SK-N-SH (cell line): ENCODE results near the gene CDKL5. TPM values are rescaled to one million over a fixed set of nuclear protein-coding genes. Genes with fewer than 3 reads are reported as not detected.

Source experiments
- CTCF ChIA-PET: fragments of 300-600, 350-600 bp; formaldehyde crosslinking; extraction: SDS; loops from one replicate; lab custom pipeline; 2021; lab: Yijun Ruan, JAX
- POLR2A ChIA-PET: fragments of 350-600 bp; sonication (Branson Sonifier 250); formaldehyde crosslinking; extraction: SDS; loops from one replicate; lab custom pipeline; 2020; ENCODE audit warnings: antibody characterized with exemption, inconsistent platforms; lab: Yijun Ruan, JAX
- DNase-seq: peaks from one replicate; pipeline ENCODE4 v3.0.0; 2012
- H2AFZ ChIP-seq: fragments of 200-600 bp; sonication (generic); 2 replicates; pipeline ENCODE4 v1.8.1; 2016; ENCODE audit warnings: antibody characterized with exemption, mild to moderate bottlenecking, low read depth
- H3F3A ChIP-seq: fragments of 200-600 bp; sonication (generic); replicated peaks from 2 replicates; pipeline ENCODE3; 2016; ENCODE audit warnings: antibody characterized with exemption, mild to moderate bottlenecking; ENCODE audit not compliant: insufficient read depth
- H3K27ac ChIP-seq, 2 experiments: fragments of 200-500 bp in 1 of 2; fragments of 200-600 bp in 1 of 2; sonication (Bioruptor generic) in 1 of 2; sonication (generic), shearing (Covaris generic) in 1 of 2; 2 replicates each; pipeline versions ENCODE4 v1.5.1 to v1.6.1; 2014 to 2016; ENCODE audit warnings: low read depth in 2 of 2, inconsistent platforms in 1 of 2, low read length in 1 of 2, mild to moderate bottlenecking in 1 of 2, mixed read lengths in 1 of 2
- H3K27me3 ChIP-seq: fragments of 200-600 bp; sonication (generic), shearing (Covaris generic); 2 replicates; pipeline ENCODE4 v1.6.1; 2016; ENCODE audit warnings: mixed run types; ENCODE audit not compliant: insufficient read depth
- H3K36me3 ChIP-seq, 2 experiments: fragments of 200-500 bp in 1 of 2; fragments of 200-600 bp in 1 of 2; sonication (Bioruptor generic) in 1 of 2; sonication (generic) in 1 of 2; replicated peaks in 1 of 2; 2 replicates each; pipeline versions ENCODE3 to v1.5.1; 2014 to 2016; ENCODE audit warnings: low read length in 1 of 2, mild to moderate bottlenecking in 1 of 2; ENCODE audit not compliant: insufficient read depth in 2 of 2, control insufficient read depth in 1 of 2
- H3K4me1 ChIP-seq, 2 experiments: fragments of 200-500 bp in 1 of 2; fragments of 200-600 bp in 1 of 2; sonication (Bioruptor generic) in 1 of 2; sonication (generic), shearing (Covaris generic) in 1 of 2; 2 replicates each; pipeline versions ENCODE4 v1.5.1 to v1.6.1; 2014 to 2016; ENCODE audit warnings: low read depth in 1 of 2, low read length in 1 of 2, mixed run types in 1 of 2; ENCODE audit not compliant: insufficient read depth in 2 of 2, control insufficient read depth in 1 of 2
- H3K4me2 ChIP-seq: fragments of 200-600 bp; sonication (generic), shearing (Covaris generic); 2 replicates; pipeline ENCODE4 v1.6.1; 2017; ENCODE audit warnings: mixed run types
- H3K4me3 ChIP-seq, 2 experiments: fragments of 200-500 bp in 1 of 2; fragments of 200-600 bp in 1 of 2; sonication (Bioruptor generic) in 1 of 2; sonication (generic), shearing (Covaris generic) in 1 of 2; 2 replicates each; pipeline versions ENCODE4 v1.5.1 to v1.8.1; 2014 to 2016; ENCODE audit warnings: low read depth in 2 of 2, inconsistent platforms in 1 of 2, low read length in 1 of 2, mild to moderate bottlenecking in 1 of 2, mixed read lengths in 1 of 2, moderate library complexity in 1 of 2
- H3K79me2 ChIP-seq: fragments of 200-600 bp; sonication (generic); 2 replicates; pipeline ENCODE4 v1.8.1; 2017; ENCODE audit warnings: mild to moderate bottlenecking; ENCODE audit not compliant: insufficient read depth
- H3K9ac ChIP-seq: fragments of 200-600 bp; sonication (generic); 2 replicates; pipeline ENCODE4 v1.6.1; 2017; ENCODE audit warnings: mixed run types
- H3K9me2 ChIP-seq: fragments of 200-600 bp; sonication (generic); 2 replicates; pipeline ENCODE4 v1.6.1; 2017; ENCODE audit warnings: mixed run types
- H3K9me3 ChIP-seq: fragments of 200-600 bp; sonication (generic); 2 replicates; pipeline ENCODE4 v1.6.1; 2017; ENCODE audit warnings: mixed run types, mild to moderate bottlenecking, moderate library complexity
- H4K20me1 ChIP-seq: fragments of 200-600 bp; sonication (generic); 2 replicates; pipeline ENCODE4 v1.6.1; 2017; ENCODE audit warnings: mild to moderate bottlenecking, mixed run types; ENCODE audit not compliant: insufficient read depth
- CHD2 ChIP-seq: fragments of 150-350 bp; IDR thresholded peaks from 2 replicates; pipeline ENCODE4 v1.6.1; 2018; ENCODE audit warnings: low read length; ENCODE audit not compliant: partially characterized antibody
- ELF1 ChIP-seq: IDR thresholded peaks from 2 replicates; pipeline ENCODE4 v1.4.0; 2012
- EZH2phosphoT487 ChIP-seq: fragments of 200-600 bp; sonication (generic); IDR thresholded peaks from 2 replicates; pipeline ENCODE4 v1.6.1; 2017; ENCODE audit warnings: low read depth, mixed run types, mild to moderate bottlenecking, antibody characterized with exemption, moderate library complexity, borderline replicate concordance
- FOSL2 ChIP-seq: IDR thresholded peaks from 2 replicates; pipeline ENCODE4 v1.4.0; 2012; ENCODE audit warnings: low read depth, mild to moderate bottlenecking, moderate library complexity, borderline replicate concordance
- GATA2 ChIP-seq: sonication (generic); formaldehyde crosslinking; IDR thresholded peaks from 2 replicates; pipeline ENCODE4 v1.5.0; 2020; ENCODE audit warnings: mild to moderate bottlenecking, missing genetic modification reagents
- NRF1 ChIP-seq: IDR thresholded peaks from 2 replicates; pipeline ENCODE4 v1.6.1; 2012; ENCODE audit warnings: low read depth, mild to moderate bottlenecking, low read length
- POLR2AphosphoS5 ChIP-seq: IDR thresholded peaks from 2 replicates; pipeline ENCODE4 v1.6.1; 2012; ENCODE audit warnings: low read depth, low read length
- RCOR1 ChIP-seq: fragments of 150-350 bp; IDR thresholded peaks from 2 replicates; pipeline ENCODE4 v1.6.1; 2017; ENCODE audit warnings: antibody characterized with exemption, low read length
- RFX5 ChIP-seq: IDR thresholded peaks from 2 replicates; pipeline ENCODE4 v1.6.1; 2012; ENCODE audit warnings: mild to moderate bottlenecking, improper control_type of control experiment, low read length
- RXRA ChIP-seq: IDR thresholded peaks from 2 replicates; pipeline ENCODE4 v1.4.0; 2012; ENCODE audit warnings: low read depth, mild to moderate bottlenecking, borderline replicate concordance
- SIN3A ChIP-seq: IDR thresholded peaks from 2 replicates; pipeline ENCODE4 v1.6.1; 2012; ENCODE audit warnings: low read depth, mild to moderate bottlenecking, low read length, moderate library complexity, borderline replicate concordance
- TEAD4 ChIP-seq: IDR thresholded peaks from 2 replicates; pipeline ENCODE4 v1.4.0; 2012; ENCODE audit warnings: mild to moderate bottlenecking, borderline replicate concordance; ENCODE audit not compliant: insufficient read depth
- YY1 ChIP-seq: IDR thresholded peaks from 2 replicates; pipeline ENCODE4 v1.4.0; 2012; ENCODE audit warnings: low read depth, mild to moderate bottlenecking
- WGBS: methylation state at CpG from one replicate; pipeline ENCODE4 v1.1.6; 2017; ENCODE audit warnings: low lambda C conversion rate; 5-methylcytosine and 5-hydroxymethylcytosine counted together
- polyA plus RNA-seq, 3 experiments: library from polyadenylated mRNA; depleted of rRNA; stranded (reverse); fragments of >200 nt; gene quantifications; 2 replicates each; pipeline ENCODE4 v1.2.3, GENCODE V29; 2012
- TF ChIP-seq, protein P1 (sequence below): IDR thresholded peaks from 2 replicates; pipeline ENCODE4 v1.4.0; 2012; ENCODE audit warnings: low read depth
- TF ChIP-seq, protein P2 (sequence below): IDR thresholded peaks from 2 replicates; pipeline ENCODE4; 2012
- TF ChIP-seq, protein P3 (sequence below): fragments of 150-350 bp; IDR thresholded peaks from 2 replicates; pipeline ENCODE4 v1.6.1; 2017; ENCODE audit warnings: antibody characterized with exemption, low read length, low read depth, borderline replicate concordance

Gene CDKL5
- polyA plus RNA-seq, 1 of the 3 experiments (the other 2 are of a cell fraction): 1.3 TPM

DNA sequence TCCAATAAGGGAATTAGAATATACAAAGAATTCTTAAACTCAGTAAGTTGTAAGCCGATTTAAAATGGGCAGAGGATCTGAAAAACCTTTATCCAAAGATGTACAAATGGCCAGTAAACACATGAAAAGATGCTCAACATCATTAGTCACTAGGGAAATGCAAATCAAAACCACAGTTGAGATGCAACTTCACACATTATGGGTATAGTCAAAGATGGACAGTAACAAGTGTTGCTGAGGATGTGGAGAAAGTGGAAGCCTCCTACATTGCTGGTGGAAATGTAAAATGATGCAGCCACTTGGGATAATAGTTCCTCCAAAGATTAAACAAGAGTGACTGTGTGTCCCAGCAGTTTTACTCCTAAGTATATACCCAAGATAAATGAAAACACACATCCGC lies 213.9 kb downstream of the CDKL5 start:
- ChIA-PET CTCF (no interaction called here), POLR2A (no interaction called here)
- 59% methylated on average over 2 of the region's 2 CpGs for WGBS
- Histone ChIP-seq H3K9me3 (no peaks in the 10 kb centered on the region), H3K4me1 (peaks cover 0 to 7% of the 10 kb centered on the region in 2 experiments; a peak in 1 of 4 replicates), H3K27ac (no peak overlapping the region), H4K20me1 (no peaks in the 10 kb centered on the region), H3K9me2 (no peaks in the 10 kb centered on the region), H3K27me3 (no peaks in the 10 kb centered on the region), H3K4me2 (no peak overlapping the region), H3K79me2 (no peaks in the 10 kb centered on the region), H3K36me3 (peaks cover 3 to 10% of the 10 kb centered on the region in 2 experiments), H2AFZ (no peak overlapping the region), H3F3A (no peaks in the 10 kb centered on the region), H3K4me3 (no peak overlapping the region), H3K9ac (no peak overlapping the region)
- no peak for DNase-seq
- TF ChIP-seq POLR2AphosphoS5 (no peak), RXRA (no peak), CHD2 (no peak), RCOR1 (no peak), FOSL2 (no peak), SIN3A (no peak), RFX5 (no peak), NRF1 (no peak), GATA2 (no peak), EZH2phosphoT487 (no peak)
- TF ChIP-seq, protein P1, sequence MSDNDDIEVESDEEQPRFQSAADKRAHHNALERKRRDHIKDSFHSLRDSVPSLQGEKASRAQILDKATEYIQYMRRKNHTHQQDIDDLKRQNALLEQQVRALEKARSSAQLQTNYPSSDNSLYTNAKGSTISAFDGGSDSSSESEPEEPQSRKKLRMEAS: no peak

DNA sequence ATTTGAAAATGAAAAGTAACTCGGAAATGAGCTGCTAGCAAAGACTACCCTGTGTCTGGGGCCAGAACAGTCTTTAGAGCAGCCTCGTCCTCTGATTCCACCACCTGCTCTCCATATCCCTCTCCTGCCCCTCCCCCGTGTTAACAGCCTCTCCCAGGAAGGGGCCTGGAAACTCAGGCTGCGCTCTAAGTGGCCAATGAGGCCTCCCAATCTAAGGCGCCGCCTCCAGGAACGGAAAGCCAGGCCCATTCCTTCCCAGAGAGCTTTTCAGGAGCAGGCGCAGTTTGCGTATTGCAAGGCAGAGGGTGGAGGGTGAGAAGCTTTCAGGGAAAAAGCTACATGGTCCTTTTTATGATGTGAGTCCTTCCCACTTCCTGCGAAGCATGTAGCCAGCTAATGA lies 215.3 kb downstream of the CDKL5 start:
- WGBS: 69% methylated on average over 9 of the region's 10 CpGs
- Histone ChIP-seq H3K27ac (peak overlapping the region in 1 of 2 experiments; percentile 28; a peak in 1 of 4 replicates), H3F3A (no peaks in the 10 kb centered on the region), H3K9ac (no peak overlapping the region), H3K4me3 (no peak overlapping the region), H4K20me1 (no peaks in the 10 kb centered on the region), H3K4me2 (no peak overlapping the region), H2AFZ (no peak overlapping the region), H3K79me2 (no peaks in the 10 kb centered on the region), H3K9me2 (no peaks in the 10 kb centered on the region), H3K9me3 (no peaks in the 10 kb centered on the region), H3K36me3 (peaks cover 2 to 6% of the 10 kb centered on the region in 2 experiments), H3K27me3 (no peaks in the 10 kb centered on the region), H3K4me1 (peaks cover 0 to 7% of the 10 kb centered on the region in 2 experiments; a peak in 1 of 4 replicates)
- DNase-seq: no peak
- no peak for TF ChIP-seq ELF1
- TF ChIP-seq, protein P1: no peak
- TF ChIP-seq, protein P2, sequence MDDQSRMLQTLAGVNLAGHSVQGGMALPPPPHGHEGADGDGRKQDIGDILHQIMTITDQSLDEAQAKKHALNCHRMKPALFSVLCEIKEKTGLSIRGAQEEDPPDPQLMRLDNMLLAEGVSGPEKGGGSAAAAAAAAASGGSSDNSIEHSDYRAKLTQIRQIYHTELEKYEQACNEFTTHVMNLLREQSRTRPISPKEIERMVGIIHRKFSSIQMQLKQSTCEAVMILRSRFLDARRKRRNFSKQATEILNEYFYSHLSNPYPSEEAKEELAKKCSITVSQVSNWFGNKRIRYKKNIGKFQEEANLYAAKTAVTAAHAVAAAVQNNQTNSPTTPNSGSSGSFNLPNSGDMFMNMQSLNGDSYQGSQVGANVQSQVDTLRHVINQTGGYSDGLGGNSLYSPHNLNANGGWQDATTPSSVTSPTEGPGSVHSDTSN: no peak
- no peak for TF ChIP-seq TEAD4
- TF ChIP-seq, protein P3, sequence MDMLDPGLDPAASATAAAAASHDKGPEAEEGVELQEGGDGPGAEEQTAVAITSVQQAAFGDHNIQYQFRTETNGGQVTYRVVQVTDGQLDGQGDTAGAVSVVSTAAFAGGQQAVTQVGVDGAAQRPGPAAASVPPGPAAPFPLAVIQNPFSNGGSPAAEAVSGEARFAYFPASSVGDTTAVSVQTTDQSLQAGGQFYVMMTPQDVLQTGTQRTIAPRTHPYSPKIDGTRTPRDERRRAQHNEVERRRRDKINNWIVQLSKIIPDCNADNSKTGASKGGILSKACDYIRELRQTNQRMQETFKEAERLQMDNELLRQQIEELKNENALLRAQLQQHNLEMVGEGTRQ: no peak
- TF ChIP-seq YY1: no peak
- CTCF ChIA-PET: interaction anchor here (0.5 to 1.5 kb wide), 3 partner anchors 10 to 155 kb away, joined by 3 to 6 read pairs (median 3); no protein-coding TSS in a partner anchor
- POLR2A ChIA-PET: no interaction called here
